Activated T-helper 1 cell treated with Interleukin-2 at 50 U/mL for 16 hours (primary cell): Measurements from ENCODE around the gene GNAI3.

ENCODE experiments used
- DNase-seq: peaks from one replicate; pipeline ENCODE4 v3.0.0-alpha.2; 2020; ENCODE audit warnings: low read depth

The GNAI3 gene

DNA sequence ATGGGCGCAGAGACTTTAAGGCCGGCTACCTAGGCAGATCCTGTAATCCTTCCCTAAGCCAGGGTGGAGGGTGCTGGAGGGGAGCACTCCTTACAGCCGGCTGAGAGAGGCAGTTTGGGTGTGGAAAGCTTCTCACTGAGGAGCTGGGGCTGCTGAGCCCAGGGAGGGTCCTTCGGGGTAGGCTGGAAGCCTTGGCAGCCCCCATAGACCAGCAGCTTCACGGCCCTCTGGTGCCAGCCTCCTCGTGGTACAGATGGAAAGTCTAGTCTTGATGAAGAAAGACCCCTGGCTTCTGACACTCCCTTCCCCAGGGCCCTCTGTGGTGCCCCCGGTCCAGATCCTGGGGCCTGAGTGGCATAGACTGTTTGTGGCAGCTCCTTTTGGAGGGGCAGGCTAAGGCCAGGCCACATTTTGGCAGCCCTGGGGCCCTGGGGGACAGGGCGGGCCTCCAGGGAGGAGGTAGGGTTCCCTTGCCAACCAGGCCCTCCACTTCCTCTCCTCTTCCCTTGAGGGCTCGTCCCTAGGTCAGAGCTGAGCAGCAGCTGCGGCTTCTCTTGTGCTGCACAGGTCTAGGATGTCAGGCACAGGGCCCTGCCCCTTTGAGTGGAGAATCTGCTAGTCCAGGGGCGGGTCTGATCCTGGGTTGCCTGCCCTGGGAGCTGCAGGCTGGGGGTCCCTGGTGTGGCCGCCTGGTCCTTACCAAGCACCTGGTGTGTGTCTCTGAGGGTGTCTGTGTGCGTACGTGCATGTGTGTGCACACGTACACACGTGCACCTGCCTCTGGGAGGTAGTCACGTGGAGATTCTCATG, 76.0 kb downstream of the GNAI3 start:
- DNase-seq: no peak

DNA sequence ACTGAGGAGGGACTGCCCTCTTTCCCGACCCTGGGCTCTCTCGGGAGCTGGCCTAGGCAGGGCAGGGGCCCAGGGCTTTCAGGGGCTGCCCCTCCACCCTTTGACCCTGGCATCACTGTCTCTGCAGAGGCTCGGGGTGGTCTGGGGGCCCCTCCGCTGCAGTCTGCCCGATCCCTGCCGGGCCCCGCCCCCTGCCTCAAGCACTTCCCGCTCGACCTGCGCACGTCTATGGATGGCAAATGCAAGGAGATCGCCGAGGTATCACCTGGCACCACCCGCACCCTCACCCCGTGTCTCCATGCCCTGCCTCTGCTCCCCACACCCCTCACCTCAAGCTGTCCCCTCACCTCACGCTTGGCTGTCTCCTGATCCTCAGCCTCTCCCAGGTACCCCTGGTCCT, 76.8 kb downstream of the GNAI3 start:
- DNase-seq: no peak

DNA sequence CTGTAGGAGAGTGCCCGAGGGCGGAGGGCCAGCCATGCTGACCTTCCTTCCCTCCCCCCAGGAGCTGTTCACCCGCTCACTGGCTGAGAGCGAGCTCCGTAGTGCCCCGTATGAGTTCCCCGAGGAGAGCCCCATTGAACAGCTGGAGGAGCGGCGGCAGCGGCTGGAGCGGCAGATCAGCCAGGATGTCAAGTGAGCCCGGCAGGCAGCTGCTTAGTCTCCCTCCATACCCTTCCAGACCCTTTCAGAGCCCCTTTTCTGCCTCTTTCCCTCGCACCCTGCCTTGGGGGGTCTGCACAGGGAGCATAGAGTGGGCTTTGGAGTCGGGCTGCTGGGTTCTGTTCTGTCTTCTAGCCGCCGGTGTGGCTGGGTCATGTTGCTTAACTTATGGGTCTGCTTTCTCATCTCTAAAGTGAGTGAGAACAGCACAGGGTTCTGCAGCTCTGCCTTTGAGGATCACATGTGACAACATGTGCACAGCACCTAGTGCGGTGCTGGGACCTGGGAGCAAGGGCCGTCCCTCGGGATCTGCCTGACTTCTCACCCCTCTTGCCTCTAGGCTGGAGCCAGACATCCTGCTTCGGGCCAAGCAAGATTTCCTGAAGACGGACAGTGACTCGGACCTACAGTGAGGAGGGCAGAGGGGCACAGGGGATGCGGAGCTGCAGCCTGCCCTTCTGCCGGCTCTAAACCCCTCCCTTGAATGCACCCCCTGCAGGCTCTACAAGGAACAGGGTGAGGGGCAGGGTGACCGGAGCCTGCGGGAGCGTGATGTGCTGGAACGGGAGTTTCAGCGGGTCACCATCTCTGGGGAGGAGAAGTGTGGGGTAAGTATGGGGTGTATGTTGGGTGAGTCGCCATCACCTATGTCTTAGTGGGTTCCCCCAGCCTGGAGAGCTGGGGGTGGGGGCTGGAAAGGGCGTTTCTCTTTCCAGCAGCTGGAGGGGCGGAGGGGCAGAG, 77.5 kb downstream of the GNAI3 start:
- no peak for DNase-seq

DNA sequence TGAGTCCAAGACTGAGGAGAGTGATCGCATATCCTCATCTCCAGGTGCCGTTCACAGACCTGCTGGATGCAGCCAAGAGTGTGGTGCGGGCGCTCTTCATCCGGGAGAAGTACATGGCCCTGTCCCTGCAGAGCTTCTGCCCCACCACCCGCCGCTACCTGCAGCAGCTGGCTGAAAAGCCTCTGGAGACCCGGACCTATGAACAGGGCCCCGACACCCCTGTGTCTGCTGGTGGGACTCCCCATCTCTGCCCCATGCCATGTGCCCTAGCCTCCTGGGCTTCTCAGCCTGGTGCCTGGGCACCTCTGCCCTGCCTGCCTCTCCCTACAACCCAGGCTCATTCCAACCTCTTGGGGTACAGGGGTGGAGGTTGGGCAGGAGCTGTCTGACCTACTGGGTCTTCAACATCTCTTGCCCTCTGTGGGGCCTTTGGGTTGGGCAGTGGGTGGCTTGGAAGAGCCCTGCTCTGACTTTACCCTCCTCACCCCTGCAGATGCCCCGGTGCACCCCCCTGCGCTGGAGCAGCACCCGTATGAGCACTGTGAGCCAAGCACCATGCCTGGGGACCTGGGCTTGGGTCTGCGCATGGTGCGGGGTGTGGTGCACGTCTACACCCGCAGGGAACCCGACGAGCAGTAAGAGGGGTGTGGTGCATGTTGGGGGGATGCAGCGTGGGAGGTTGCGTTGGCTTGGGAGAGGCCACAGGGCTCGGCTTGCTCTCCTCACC, 78.4 kb downstream of the GNAI3 start:
- no peak for DNase-seq

DNA sequence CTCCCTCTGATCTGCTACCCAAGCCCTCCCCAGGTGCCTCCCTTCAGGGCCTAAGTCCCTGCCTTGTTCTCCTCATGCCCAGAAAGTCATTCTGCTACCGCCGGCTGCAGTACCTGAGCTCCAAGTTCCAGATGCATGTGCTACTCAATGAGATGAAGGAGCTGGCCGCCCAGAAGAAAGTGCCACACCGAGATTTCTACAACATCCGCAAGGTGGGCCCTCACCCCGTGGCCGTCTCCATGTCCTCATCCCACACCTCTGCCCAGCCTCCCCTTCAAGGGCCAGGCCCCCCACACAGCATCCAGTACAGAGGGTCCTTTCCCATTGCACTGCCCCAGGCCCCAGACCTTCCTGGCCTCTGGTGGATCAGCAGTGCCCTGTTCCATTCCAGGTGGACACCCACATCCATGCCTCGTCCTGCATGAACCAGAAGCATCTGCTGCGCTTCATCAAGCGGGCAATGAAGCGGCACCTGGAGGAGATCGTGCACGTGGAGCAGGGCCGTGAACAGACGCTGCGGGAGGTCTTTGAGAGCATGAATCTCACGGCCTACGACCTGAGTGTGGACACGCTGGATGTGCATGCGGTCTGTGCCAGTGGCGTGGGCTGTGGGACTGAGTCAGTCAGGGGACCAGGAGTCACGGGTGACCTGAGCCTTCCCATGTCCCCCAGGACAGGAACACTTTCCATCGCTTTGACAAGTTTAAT, 79.4 kb downstream of the GNAI3 start:
- no peak for DNase-seq

DNA sequence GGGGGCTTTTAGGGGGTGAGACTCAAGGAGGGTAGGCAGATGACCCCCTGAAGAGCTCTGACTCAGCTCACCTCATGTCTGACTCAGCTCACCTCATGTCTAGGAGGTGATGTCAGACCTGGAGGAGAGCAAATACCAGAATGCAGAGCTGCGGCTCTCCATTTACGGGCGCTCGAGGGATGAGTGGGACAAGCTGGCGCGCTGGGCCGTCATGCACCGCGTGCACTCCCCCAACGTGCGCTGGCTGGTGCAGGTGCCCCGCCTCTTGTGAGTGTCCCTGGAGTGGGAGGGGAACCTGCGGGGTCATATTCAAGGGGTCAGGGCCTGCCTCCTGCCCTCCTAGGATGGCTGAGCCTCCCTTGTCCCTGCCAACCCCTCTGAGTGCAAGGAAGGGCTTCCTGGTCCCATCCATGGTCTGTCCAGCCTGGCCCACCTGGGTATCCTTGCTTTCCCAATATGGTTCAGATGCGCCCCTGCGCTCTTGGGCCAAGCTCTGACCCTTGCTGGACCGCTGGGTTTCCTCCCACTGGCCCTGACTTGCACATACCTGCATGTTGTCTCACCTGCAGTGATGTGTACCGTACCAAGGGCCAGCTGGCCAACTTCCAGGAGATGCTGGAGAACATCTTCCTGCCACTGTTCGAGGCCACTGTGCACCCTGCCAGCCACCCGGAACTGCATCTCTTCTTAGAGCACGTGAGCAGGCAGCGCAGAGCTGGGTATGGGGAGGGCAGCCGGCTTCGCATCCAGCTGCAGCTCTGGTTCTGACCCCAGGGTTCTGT, 80.3 kb downstream of the GNAI3 start:
- no peak for DNase-seq

DNA sequence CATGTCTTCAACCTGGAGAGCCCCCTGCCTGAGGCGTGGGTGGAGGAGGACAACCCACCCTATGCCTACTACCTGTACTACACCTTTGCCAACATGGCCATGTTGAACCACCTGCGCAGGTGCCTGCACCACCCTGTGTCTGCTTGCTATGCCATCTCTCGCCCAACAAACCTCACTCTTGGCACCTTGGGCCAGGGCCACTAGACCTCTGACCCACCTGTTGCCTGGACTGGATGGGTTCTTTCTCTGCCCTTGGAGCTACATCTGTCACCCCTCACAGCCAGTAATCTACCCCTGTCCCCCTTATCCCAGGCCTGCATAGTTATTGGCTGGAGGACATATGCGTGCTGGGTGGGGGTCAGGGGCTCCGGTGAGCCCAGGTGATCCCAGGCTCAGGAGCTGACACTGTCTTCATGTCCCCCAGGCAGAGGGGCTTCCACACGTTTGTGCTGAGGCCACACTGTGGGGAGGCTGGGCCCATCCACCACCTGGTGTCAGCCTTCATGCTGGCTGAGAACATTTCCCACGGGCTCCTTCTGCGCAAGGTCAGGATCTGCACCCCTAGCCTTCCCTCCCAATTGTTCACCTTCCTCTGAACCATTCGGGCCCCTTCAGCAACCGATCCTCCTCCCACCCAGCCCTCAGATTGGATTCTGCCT, 81.1 kb downstream of the GNAI3 start:
- no peak for DNase-seq

DNA sequence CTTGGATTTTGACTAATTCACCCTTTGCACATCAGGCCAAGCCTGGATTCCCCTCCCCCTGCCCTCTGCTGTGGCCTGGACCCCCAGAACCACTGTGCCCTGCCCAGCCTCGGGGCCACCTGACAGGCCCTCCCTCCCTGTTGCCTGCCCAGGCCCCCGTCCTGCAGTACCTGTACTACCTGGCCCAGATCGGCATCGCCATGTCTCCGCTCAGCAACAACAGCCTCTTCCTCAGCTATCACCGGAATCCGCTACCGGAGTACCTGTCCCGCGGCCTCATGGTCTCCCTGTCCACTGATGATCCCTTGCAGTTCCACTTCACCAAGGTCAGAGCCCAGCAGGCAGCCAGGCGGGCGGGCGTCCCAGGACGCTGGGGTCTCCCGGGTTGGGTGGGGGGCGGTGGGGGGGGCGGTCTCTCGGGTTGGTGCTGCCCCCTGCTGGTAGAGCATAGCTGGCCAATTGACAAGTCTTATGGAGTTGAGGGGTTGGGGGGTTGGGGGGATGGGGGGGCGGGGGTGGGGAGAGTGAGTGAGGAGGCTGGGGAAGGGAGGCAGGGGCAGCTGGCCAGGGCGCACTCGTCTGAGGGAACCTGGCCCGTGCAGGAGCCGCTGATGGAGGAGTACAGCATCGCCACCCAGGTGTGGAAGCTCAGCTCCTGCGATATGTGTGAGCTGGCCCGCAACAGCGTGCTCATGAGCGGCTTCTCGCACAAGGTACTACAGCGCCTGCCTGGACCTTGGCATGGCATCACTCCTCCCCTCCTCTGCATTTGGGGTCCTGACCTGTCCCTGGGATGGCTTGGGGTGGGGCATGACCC, 81.9 kb downstream of the GNAI3 start:
- DNase-seq: no peak

DNA sequence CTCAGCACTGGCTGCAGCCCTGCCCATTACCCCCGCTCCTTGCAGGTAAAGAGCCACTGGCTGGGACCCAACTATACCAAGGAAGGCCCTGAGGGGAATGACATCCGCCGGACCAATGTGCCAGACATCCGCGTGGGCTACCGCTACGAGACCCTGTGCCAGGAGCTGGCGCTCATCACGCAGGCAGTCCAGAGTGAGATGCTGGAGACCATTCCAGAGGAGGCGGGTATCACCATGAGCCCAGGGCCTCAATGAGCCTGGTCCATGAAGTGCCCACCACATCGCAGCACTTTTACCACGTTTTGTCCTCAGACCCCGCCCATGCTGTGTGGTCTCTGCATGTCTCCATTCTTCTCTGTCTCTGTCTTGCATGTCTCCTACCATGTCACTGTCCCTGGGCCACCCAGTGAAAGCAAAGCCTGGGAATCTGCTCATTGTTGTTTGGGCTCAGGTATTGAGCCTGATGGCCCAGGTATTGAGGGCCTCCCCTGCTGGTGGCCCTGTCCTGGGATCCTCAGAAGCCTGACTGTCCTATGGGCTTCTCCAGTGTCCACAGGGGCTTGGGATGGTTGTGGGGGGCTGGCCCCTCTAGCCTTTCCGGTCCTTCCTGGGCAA, 82.6 kb downstream of the GNAI3 start:
- no peak for DNase-seq

DNA sequence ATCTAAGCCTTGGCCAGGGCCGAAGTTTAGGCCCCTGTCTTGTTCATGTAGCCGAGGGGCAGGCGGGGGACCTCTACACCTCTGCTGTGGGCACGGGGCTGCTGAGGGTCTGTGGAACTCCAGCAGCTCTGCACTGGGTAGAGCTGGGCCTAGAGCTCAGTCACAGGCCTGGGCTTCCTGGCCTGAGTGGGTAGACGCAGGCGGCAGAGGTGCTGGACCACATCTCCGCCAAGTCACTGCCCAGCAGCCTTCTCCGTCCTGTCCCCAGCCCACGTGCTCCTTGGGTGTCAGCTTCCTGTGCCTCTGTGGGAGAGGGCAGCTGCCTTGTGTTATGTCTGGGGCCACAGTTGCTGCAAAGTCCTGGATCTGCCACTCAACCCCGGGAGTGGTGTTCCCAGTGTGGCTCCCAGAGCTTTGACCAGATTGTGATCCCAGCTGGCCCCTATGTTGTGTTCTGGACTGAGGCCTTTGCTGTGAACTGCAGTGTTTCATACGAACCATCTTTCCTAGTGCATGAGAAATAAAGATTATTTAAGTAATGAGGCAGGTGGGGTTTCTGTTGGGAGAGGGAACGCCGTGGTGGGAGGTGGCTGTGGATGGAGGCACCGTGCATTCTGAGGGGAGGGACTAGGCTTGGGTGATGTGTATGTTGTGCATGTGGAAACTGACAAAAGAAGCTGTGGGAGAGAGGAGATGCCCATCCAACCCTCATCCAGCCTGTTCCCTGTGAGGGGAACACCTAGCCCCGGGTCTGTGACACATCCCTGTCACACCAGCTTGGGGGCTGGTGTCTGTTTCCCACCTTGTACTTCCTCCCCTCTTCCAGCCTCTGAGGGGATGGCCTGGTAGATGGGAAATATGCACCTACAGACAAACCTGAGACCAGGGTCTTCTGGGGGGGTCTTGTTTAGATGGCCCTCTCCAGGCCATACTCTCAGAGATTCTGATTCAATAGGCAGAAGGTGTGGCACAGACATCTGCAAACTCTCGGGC, 83.4 kb downstream of the GNAI3 start:
- no peak for DNase-seq

DNA sequence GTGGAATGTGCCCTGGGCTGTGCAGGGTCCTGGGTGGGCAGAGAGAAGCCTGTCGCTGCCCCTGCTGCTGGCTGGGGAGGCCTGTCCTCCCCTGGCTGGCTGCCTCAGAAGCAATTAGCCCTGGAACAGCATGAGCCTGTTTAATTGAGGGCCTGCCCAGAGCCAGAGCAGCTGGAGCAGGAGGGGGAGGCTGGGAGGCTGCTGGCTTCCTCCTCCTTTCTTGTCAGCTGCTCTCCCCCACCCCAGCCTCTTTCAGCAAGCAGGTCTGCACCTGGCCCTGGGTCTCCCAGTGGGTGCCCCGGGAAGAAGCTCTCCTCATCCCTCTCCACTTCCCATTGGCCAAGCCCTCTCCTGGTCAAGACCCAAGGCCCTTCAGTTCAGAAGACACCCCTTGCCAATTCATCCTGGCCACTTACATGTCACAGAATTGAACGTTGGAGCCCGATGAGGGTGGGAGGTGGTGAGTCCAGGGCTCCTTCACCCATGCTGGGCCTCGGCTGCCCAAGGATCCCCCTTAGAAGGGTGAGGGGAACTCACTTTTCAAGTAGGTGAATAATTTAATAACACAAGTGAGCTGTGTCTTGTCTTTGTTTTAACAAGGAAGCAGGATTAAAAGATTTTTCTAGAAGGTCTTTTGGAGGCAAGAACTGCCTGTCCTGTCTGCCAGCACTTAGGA, 84.4 kb downstream of the GNAI3 start:
- DNase-seq: no peak

DNA sequence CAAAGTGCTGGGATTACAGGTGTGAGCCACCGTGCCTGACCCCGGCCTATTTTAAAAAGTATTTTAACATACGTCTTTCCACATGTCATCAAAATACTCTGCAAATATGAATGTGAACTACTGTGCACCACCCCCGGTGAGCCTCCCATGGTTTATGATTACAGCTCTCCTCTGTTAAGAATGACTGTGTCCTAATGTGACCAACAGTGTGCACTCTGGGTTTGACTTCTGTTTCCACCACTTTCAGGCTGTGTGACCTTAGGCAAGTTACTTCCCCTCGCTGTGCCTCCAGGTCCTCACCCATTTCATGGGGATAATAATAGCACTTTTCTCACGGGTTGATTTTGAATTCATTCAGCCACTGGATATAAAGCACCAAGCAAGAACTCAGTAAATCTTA, 85.9 kb downstream of the GNAI3 start:
- DNase-seq: no peak

DNA sequence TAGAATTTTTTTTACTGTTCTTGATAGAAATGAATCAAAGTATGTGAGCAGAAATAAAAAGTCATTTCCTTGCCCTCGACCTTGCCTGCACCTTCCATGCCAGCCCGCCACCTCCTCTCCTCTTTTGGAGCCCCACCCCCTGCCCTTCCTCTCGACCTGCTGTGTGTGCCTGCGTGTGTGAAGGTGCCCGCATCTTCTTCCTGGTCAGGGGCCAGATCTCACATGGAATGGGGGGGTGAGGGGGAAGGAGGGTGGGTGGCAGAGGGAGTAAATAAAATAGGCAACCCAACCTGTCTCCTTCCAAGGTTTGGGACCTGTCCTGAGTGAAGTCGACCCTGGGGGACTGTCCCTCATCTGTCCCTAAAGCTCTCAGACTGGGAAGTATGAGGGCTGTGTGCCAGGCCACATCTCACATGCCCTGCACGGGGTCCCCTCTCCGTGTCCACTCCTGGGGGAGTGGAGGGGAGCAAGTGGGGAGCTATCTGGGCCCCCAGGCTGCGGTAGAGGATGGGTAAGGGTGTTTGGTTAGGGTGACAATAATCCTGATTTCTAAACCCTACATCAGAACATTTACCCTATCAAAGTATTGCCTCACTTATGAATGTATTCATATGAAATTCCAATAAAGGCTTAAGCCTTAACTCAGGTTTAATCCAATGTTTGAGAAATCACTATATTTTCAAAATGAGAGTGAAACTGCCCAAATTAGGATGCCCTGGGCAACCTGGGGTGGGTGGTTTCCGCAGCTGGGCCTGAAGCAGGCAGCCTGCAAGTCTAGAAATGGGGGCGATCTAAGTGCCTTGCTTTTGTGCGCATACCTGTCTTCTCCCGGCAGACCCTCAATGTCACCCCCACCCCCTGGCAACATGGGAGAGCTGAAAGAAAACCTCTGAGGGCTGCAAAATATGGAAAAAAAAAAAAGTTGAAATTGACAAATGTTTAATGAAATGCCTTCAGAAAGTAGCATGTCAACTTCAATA, 86.6 kb downstream of the GNAI3 start:
- DNase-seq: no peak

DNA sequence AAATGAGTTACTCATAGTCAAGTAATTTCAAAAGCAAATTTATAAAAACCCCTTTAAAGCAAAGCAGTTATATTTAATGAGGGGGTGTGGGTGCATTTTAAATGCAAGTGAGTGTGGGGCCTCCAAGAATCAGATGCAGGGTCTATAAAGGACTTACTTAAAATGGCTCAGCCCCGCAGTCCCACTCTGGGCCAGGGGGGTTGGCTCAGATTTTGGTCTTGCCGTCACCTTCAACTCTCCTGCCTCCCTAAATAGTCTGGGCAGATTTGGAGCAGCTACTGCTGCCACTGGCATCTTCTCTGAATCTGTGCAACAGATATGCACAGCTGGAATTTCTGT, 87.4 kb downstream of the GNAI3 start:
- DNase-seq: no peak

DNA sequence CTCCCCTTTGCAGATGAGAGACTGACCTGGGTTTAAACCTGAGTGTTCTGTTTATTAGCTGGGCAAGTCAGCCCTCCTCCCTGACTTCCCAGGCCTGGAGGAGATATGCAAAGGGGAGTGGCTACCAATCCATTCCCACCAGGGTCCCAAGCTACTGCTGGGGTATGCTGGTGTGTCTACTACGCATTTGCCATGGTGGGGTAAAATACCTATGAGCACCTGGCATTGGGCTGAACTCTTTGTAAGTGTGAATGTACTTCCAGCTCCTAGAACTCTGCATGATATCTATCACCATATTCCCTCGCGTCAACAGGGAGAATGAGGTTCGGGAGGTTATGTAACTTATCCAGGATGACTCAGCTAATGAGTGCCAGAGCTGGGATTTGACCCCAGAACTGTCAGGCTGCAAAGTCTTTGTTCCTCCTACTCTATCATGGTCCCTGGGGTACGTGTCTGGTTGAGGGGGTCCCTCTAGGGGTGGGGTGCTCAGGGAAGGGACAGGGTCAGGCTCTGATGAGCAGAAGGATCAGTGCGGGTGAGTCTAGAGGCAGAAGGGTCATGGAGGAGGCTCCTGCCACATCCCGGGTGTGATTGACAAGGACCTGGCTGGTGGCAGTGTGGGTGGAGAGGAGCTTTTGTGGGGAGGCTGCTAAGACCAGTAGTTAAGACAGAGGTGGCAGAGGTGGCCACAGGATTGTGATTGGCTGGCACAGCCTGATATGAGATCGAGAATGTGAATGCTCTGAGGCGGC, 88.0 kb downstream of the GNAI3 start:
- no peak for DNase-seq

DNA sequence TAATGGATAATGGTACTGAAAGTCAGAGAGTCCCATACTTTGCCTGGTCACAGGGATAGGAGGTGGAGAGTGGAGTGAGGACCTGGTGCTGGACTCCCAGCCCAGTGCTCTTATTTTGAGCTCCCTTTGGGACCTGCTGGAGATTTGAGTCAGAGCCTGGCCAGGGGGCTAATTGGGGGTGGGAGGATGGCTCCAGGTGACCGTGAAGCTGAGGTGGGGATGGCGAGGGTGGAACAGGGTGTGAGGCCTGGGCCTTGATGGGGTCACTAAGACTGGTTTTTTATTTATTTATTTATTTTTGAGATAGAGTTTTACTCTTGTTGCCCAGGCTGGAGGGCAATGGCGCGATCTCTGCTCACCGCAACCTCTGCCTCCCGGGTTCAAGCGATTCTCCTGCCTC, 89.0 kb downstream of the GNAI3 start:
- DNase-seq: no peak
